Activated CD8-positive, alpha-beta memory T cell treated with anti-CD3 and anti-CD28 coated beads for 4 hours (primary cell): ENCODE results near the gene SGPP1.
"Not testable (repeated sequence)": the region's sequence is repeated elsewhere in the genome, so short reads cannot be mapped to it uniquely, and the experiment has no call there.

Source experiments
- DNase-seq, 2 donors: peaks; one replicate each; pipeline ENCODE4 v3.0.0-alpha.2; 2020; ENCODE audit warnings: low read depth in 2 of 2

Gene SGPP1

DNA sequence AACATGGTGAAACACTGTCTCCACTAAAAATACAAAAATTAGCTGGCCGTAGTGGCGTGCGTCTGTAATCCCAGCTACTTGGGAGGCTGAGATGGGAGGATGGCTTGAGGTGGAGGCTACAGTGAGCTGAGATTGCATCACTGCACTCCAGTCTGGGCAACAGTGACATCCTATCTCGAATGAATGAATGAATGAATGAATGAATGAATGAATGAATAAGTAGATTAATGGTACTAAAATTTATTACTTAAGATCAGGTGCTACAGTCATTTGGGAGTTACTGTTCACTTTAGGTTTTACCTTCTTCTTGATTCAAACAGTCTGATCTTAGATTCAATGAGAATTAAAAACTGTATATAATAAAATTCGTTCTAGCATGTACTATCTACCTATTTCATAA, 54.6 kb downstream of the SGPP1 start:
- no peak for DNase-seq

DNA sequence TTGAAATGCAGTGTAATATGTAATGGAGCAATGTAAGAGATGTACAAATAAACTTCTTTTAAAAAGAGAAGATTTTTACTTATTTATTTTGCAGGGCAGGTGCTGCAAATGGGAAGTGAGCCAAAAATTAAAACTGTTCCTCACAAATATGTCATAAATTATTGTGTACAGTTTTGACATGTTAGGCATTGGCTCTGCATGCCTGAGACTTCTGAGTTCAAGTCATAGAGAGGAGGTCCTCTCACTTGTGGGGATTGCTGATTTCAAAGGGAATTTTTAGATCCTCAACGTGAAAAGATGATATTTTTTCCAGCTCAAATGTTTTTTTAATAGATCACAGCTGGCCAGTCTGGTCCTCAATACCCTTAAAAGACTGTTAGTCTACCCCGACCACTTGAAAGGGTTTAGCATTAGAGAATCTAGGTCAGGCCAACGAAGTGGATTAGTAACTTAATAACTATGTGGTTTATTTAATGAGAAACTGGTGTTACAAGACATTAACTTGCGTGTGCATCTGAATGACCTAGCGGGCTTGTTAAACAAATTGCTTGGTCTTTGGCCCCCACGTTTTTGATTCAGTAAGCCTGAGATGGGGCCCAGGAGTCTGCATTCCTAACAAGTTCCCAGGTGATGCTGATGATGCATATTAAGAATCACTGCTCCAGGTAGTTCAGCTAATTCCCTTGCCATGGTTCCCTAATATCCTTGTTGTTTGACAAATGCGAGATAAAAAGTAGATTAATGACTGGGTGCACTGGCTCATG, 55.3 kb downstream of the SGPP1 start:
- DNase-seq = no peak

DNA sequence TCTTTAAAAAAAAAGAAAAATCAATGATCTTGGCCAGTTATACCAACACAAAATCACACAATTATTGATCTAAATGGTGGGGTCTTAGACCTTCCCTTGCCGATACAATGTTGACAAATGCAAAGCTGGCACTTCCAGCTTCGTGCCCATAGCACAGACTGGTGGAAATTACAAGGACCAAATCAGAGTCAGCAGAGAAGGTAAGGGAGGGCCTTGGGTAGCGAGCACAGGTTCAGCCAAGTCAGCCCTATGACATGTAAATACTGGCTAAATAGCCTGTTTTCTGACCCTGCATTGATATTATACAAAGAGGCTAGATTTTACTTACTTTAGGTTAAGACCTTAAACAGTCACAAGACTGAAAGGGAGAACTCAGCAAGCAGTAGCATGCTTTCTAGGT, 55.9 kb downstream of the SGPP1 start:
- DNase-seq = no peak

DNA sequence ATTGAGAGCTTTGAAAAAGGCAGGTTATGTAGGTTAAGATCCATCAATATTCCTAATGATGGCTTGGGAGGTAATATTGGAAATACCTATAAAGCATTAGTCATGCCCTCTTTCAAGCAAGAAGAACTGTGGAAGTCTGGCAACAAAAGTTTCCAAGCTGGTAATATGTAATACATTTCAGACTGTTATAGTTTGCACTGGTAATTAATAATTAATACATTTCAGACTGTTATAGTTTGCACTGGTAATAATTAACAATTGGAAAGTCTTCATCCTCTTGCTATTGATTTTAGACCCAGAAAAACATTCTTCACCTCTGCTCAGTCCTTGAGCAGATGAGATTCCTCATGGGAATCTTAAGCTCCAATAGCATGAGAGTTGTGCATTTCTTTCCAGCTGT, 57.2 kb downstream of the SGPP1 start:
- DNase-seq = no peak

DNA sequence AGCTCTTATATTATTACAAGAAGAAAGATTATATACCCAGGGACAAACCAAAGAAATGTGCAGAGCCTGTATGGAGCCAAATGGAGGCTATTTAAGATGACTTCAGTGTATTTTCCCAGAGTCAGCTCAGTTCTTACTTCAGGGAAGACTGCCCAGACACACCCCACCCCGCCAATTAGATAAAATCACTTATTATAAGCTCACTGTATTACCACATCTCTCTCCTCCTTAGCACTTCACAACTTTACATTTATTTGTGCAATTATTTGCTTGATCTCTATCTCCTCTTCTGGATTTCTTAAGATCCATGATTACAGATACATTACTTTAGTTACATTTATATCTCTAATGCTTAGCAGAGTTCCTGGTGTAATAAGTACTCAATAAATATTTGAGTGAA, 61.5 kb downstream of the SGPP1 start:
- no peak for DNase-seq

DNA sequence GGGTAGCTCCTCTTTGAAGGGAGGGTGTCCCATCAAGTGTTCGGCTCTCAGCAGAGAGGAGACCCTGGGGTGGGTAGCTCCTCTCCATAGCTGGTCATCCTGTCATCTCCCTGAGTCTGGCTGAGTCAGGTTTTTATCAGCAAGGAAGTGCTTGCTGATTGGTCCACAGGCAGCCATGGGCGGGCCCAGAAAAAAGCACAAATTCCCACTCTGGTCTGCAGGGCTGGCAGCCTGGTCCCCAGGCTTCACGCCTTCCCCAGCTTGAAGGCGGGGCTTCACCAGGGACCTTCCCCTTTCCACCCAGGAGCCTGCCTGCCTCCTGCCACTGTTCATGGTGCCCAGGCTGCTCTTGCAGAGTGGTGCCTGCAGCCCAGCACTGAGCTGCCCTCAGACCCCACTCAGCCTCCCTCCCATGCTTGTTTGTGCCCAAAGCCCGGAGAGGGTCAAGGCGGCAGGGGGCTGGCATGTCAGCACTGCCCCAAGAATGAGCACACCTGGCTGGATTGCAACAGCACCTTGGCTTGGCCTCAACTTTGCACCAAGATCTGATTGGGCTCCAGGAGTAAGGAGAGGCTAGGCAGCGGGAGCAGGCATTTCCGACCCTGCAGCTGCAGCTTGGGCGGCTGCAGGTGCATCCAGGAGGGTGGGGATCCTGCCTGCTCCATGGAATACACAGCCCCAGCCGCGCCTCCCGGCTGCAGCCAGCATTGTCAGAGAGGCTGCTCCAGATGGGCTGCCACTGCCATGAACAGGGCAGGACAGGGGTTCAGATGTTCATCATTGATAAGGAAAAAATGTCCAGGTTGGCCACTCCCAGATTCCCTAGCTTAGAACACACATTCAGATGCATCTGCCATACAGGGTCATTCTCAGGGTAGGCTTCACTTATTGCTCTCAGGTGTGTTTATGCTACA, 64.2 kb downstream of the SGPP1 start:
- no peak for DNase-seq

DNA sequence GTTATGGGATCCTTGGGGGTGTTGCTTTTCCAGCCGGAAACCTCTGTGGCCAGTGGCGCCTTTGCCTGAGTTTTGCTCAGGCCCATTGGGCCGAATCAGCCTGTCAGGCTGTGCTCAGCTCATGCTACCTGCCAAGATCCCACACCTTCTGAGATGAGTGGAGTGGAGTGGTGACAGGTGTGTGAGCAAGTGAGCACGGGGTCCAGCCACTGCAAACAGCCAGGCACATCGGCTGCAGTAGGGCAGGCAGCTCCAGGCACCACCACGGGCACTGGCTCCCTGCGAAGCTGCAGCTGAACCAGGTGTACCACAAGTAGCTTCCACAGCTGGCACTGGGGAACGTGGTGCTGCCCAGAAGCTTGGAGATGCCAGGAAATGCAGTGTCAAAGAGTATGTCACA, 65.1 kb downstream of the SGPP1 start:
- no peak for DNase-seq

DNA sequence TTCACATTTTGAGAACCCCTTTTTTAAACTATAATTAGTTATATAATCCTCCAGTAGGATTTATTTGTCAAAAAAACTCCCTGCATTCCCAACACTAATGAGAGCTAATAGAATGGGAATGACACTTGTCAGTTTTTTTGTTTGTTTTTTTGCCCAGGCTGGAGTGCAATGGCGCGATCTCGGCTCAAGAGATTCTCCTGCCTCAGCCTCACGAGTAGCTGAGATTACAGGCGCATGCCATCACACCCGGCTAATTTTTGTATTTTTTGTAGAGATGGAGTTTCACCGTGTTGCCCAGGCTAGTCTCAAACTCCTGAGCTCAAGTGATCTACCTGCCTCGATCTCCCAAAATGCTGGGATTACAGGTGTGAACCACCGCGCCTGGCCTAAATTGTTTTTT, 66.0 kb downstream of the SGPP1 start:
- DNase-seq = not testable (repeated sequence)

DNA sequence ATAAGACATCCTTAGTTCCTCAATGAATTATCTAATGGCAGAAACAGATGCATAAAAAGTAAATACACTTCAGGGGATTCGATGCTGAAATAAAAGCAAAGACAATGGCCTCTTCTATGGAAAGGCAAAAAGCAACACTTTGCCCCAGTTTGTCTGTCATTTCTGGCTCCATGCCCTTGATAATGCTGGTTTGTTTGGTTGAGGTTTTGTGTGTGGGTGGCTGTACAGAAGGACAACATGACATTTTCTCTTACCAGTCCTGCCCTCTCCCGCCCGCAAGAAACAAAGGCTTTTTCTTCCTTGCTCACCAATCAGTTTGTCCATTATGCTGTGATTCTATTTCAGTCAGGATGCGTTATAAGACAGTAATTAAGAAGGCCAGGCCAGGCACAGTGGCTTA, 68.1 kb downstream of the SGPP1 start:
- DNase-seq = no peak

DNA sequence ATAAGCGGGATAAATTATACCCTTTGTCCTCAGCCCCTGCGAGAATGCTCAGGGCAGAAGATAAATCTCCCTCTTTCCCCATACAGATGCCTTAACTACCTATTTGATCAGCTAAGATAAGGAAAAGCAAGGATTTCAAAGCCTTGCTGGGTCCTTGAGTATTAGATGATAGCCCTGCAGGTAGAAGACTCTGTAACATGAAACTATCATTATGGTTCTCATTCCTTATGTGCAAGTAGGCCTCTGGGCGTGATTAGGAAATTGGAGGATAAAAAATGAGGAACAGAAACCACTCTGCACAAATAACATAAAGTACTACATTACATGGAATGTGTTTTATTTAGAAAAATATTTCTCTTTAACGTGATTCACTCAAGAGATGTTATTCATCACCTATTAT, 71.7 kb downstream of the SGPP1 start:
- DNase-seq = no peak

DNA sequence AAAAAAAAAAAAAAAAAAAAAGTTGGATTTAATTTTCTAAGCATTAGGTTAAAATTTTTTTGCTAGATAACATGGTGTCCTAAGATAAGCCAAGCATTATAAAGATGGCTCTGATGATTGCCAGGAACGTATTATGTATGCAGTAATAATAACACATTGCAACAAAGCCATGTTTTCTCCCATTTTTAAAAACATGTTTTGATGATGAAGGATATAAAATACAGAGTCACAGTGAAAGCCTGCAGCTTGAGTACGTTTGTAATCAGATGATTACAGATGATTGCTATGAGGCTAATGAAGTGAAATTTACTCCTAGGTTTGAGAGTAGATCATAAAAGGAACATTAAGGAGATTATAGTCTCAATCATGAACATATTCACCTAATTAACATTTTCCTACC, 72.9 kb downstream of the SGPP1 start:
- DNase-seq = no peak

DNA sequence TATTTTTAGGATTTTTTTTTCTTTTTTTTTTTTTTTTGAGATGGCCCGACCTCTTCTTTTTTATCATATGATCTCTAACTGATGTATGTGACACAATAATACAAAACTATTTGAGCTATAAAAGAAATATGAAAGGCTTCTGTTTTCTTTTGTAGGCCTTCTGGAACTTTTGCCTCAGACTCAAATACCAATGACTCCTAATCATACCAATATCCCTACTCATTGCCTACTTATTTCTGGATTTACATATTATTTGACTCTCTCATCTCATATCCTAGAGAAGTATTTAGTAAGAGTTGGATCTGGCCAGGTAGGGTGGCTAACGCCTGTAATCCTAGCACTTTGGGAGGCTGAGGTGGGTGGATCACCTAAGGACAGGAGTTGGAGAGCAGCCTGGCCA, 73.5 kb downstream of the SGPP1 start:
- DNase-seq = no peak

DNA sequence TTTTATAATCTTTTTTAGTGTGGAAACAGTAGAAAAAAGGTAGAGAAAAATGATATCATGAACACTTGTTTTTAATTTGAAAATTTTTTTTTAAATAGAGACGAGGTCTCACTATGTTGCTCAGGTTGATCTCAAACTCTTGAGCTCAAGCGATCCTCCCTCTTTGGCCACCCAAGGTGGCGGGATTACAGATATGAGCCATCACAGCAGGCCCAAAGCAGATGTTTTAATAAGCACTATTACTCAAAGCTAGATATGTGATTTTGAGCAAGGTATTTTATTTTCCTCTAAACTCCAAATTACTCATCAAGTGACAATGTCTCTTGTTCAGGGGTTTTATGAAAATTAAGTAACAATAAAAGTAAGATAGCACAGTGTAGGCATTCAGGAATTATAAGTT, 75.5 kb downstream of the SGPP1 start:
- DNase-seq = no peak

DNA sequence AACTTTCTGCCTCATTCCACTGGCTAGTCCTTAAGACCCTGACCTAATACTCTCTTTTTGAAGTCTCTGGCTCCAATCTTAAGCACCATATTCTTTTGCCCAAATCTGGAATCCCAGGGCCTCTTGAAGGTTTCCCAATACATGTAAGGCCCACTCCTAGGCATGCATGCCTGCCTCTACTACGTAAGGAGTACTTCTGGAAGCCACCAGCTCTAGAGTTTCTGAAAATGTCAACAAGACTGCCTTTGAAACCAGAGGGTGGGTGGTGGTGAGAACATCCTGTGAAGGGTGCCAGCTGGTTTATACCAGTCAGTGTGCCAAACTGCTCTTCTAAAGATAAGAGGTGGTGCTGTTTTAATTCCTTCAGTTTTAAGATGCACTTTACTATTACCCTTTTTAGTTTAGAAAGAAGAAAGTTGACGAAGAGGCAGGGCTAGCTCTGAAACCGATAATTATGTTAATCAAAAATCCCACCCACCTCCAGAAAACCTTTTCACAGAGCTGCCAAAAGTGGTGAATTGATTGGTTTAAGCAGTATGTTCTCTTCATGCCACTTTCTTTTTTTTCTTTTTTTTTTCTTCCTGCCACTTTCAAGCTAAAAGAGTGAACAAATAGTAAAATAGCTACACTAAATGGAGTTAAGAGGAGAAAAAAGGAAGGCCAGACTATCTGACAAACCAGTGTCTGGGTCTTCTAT, 77.5 kb downstream of the SGPP1 start:
- DNase-seq = peak in 1 of 2 donors; percentile 19

DNA sequence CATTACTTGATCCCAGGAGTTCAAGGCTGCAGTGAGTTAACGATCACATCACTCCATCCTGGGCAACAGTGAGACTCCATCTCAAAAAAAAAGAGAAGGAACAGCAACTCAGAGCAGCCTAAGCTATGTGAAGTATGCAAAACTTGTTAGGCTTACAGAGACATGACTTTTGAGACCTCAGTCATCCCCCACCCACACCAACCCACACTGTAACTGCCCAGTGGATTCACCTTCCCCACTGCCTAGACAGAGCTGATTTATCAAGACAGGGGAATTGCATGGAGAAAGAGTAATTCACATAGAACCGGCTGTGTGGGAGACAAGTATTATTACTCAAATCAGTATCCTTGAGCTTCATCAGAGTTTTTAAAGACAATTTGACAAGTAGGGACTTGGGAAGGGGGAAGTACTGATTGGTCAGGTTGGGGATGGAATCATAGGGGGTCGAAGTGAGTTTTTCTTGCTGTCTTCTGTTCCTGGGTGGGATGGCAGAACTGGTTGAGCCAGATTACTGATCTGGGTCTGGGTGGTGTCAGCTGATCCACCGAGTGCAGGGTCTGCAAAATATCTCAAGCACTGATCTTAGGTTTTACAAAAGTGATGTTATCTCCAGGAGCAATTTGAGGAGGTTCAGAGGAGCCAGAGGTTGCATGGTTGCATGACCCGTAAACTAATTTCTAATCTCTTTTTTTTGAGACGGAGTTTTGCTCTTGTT, 80.0 kb downstream of the SGPP1 start:
- DNase-seq = no peak

DNA sequence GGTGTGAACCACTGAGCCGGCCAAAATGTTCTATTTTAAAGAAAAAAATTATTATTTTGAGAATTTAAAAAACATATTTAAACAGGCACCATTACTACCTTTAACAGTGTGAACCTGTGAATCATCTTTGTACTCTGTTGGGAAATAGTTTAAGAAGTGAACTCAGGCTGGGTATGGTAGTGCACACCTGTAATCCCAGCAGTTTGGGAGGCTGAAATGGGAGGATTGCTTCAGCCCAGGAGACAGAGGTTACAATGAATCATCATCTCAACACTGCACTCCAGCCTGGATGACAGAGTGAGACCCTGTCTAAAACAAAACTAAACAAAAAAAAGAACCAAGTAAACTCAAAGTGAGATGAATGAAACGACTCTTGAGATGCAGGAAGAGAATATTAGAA, 83.1 kb downstream of the SGPP1 start:
- DNase-seq = no peak

DNA sequence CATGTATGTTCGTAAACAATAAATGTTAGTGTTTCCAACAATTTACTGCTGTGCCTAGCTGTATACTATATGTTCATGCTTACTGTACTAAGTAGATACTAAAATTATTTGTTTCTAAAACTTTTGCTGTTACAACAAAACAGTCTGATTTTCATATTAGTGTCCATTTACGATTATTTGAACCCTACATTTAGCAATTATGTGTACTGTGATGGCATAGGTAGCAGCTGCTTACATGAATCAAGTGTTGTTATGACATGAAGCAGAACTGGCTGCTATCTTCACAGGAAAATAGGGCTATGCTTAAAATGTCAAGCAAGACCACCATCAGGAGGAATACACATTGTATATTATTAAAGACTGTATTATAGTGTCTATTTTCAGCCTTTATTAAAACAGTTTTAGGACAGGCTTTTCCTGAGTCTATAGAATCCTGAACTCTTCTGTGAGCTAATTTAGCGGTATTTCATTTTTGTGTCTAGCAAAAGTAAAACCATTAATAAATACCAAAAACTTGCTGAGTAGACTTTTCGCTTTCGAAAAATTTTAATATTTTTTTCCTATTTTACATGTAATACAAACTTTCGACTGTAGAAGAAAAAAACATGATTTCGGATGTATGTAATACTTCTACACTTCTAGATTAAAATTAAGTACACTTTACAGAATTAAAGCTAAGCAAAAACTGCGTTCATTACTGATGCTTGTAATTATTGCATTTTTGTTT, 85.0 kb downstream of the SGPP1 start:
- DNase-seq = no peak

DNA sequence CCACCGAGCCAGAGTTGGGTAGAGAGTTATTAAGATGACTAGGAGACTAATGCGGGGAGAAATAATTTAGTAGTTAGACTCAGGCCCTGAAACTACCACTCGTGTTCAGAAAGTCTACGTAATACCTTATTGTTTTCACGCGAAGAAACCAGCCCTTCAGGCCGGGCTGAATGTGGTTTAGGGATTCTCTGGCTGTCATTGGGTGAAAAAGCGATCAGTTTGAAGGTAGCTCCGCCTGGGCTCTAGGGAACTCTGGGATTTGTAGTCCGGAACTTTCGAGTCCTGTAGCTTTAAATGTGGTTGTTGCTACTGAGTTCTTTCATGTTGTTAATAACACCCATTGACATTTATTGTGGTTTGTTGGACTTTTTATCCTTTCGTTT, 85.6 kb downstream of the SGPP1 start:
- peak; percentile 49 to 71 for DNase-seq

DNA sequence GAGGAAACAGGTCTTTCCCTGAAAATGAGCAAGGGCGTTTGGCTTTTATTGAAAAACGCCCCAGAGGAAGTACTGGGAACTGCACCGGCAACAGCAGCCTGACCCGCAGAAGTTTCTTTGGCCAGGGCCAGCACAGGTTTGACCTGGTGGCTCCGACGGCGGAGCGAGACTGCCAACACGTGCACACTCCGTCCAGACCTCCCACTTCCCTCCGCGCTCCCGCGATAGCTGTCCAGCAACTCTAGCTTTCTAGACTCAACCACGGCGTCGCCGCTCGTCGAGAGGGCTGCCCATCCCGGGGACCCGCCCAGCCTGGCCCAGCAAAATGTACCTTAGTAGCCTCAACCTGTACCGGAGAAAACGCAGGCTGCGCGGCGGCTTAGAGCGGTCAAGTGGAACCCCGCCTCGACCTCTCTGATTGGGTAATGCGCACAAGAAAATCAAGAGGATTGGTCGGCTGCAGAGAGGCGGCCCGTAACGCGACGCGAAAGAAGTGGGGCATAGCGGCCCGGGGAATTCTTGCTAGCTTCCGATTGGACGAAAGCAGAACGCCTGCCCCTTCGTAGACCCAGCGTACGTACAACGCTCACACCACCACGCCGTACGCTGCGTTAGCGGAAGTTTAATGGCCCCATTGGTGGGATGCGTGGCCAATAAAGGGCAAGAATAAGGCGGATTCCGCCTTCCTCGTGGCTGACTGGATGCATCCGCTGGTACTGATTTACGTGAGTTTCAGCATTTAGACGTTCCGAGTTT, 86.2 kb downstream of the SGPP1 start, which contains the start of gene WDR89:
TSS of gene WDR89 (minus strand) at position 399 of the 756 bp plus-strand sequence. CDS start 41,929 bp downstream, outside the sequence.
- DNase-seq = peak; percentile 89 to 96

DNA sequence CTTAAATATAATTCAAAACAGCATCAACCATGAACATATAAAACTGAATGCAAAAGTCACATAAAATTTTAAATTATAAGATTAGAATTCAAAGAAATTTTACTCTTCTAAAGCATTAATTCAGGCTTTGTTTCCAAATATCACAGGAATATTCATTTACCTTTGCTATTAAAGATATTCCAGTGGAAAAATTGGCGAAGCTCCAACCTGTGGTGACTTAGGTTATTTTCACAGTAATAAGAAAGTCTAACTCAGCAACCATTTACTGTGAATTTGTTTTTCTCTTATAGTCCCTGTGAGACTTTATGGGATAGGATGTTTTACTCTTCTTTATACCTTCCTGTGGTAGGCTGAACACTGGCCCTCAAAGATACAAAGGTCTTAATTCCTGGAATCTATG, 89.4 kb downstream of the SGPP1 start:
- DNase-seq = no peak
